G401 (cell line): ENCODE data around the gene SH3RF3. TPM values are rescaled to one million over a fixed set of nuclear protein-coding genes. Genes with fewer than 3 reads are reported as not detected.

Experiments used
- DNase-seq: peaks from one replicate; pipeline ENCODE4 v3.0.0-alpha.2; 2015; ENCODE audit warnings: low spot score
- in situ Hi-C: cut with HindIII; loops from 2 replicates; pipeline ENCODE4 v1.10.0; 2016; ENCODE audit warnings: low sequenced_read_pairs, mixed read lengths
- total RNA-seq: library from RNA; depleted of rRNA; stranded (reverse); fragments of >200 nt; shearing (Covaris generic); gene quantifications from 2 replicates; pipeline ENCODE4 v1.2.3, GENCODE V29; 2014; rRNA removed

SH3RF3 gene
- total RNA-seq: not detected in 2 replicates

DNA sequence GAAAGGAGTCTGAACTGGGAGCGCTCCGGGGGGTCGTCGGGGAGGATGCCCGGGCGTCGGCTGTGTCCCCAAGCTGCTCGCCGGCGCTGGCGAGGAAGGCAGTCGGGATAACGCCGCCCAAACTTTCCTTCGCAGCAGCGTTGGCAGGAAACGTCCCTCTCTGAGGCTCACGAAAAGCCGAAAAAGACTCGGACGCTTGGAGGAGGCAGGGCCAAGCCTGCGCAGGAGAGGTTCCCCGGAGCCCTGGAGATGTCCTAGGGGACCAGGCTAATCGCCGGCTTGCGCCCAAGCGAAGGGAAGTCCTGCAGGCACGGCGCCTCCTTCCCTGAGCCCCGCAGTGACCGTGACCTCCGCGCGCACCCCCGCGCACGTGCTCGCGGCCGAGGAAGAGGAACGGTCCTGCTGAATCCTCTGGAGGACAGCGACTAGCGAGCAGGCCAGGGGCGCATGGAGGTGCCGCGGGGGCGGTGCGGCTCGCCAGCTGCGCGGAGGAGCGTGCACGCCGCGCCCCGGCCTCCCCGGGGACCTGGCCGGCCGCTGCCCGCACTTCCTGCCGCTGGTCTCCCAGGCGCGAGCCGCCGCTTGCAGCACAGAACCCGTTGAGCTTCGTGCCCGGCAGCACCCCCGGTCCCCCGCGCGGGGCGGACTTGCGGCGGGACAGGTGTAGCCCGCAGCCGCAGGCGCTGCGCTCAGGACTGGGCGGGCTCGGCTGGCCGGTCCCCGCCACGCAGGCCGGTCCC lies at the start of gene SH3RF3:
SH3RF3 (plus strand) TSS at position 590 of the 740 bp plus-strand sequence.
- DNase-seq: no peak
- in situ Hi-C loops: no loop called here

DNA sequence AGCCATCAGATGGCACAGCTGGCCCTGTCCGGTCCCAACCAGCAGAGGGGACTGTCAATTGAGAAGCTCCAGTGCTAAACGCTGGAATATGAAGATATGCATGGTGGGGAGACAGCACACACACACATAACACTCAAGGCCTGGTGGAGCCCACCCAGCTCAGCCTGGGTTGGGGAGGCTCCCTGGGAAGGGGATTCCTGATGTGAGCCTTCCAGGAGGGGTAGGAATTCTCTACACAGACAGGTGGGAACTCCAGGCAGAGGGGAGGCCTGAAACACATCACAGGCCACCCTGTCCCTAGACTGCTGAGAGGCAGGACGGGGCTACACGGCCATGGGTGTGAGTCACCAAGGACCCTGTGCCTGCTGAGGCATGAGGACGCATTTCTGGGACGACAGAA lies 49.4 kb upstream of the SH3RF3 start:
- in situ Hi-C loops: no loop called here
- DNase-seq: no peak

DNA sequence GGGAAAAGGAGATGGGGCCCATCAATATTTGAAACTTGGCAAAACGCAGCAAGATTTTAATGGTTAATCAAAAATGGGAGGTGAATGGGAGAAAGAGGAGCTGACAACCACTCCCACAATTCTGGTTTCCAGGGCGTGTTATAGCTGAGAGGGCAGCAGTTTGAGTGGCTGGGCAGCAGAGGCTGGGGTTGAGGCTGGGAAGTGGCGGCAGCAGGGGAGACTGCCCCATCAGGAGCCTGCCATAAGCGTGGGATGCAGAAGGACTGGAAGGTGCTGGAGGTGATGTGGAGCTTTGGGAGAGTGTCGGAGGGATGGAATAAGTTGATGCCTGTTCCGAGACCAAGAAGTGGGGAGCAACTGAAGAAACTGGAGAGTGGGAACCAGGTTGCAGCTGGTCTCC lies 48.9 kb upstream of the SH3RF3 start:
- no peak for DNase-seq
- in situ Hi-C loops: no loop called here

DNA sequence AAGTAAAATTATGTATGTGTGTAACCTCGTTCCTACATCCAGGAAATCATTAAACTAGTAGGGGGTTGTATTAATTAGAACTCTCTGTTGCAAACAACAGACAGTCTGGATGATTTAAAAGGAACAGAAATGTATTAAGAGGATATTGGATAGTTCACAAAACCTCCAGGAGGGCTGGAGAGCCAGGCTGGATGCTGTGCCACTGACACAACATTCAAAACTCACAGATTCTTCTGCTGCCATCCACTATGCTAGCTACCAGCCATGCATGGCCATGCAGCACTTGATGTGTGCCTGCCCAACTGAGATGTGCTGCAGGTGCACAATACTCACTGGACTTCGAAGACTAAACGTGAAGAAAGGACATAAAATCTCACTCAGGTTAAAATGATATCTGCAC lies 48.2 kb upstream of the SH3RF3 start:
- DNase-seq: no peak
- in situ Hi-C loops: no loop called here

DNA sequence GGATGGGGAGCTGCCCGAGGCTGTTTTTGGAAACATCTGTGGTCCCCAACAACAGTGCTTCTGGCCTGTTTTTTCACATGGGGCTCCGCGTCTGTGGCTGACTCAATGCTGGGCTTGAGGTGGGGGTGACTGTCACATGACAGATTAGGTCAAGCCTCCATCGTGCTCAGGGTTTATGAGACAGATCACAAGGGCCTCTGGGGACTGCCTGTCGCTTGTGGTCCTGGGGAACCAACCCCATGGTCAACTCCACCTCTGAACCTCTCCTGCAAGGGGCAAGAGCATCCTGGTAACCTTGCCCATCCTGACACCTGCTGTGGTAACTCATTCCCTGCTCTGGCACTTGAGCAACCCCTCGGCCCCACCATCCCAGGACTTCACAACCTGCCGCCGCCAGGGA lies 47.6 kb upstream of the SH3RF3 start:
- DNase-seq: no peak
- in situ Hi-C loops: no loop called here

DNA sequence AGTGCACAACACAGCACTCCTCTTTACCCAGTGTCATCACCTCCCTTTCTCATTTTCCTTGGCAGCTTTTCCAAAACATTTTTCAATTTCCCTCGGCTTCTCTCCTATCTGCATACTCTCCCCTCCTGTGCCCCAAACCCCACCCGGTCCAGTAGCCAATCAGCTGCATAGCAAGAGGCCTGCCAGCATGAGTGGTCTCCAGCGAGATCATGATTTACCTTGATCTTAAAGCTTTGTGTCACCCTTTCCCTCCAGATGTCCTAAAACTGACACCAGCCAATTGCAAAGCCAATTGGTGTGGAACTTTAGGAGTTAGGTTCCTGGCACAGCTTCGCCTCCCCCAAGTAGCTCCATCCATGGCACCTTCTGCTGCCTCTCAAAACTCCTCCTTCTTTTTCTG lies 45.2 kb upstream of the SH3RF3 start:
- in situ Hi-C loops: no loop called here
- no peak for DNase-seq

DNA sequence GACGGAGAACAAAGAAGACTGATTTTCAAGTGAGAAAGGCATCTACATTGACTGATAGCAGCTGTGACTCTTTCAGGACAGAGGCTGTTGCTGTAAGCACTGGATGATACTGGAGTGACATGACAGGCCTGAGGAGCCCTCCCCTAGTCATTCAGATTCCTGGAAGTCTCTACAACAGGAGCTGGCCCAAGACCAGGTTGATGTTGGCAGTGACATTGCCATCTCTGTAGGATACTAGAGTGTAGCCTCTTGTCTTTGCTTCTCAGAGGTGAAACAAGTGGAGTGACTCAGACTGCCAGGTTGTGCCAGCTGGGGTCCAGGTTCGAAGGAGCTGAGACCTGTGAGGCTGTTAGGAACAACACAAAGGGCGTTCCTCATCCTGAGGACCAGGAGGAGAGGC lies 44.7 kb upstream of the SH3RF3 start:
- in situ Hi-C loops: no loop called here

DNA sequence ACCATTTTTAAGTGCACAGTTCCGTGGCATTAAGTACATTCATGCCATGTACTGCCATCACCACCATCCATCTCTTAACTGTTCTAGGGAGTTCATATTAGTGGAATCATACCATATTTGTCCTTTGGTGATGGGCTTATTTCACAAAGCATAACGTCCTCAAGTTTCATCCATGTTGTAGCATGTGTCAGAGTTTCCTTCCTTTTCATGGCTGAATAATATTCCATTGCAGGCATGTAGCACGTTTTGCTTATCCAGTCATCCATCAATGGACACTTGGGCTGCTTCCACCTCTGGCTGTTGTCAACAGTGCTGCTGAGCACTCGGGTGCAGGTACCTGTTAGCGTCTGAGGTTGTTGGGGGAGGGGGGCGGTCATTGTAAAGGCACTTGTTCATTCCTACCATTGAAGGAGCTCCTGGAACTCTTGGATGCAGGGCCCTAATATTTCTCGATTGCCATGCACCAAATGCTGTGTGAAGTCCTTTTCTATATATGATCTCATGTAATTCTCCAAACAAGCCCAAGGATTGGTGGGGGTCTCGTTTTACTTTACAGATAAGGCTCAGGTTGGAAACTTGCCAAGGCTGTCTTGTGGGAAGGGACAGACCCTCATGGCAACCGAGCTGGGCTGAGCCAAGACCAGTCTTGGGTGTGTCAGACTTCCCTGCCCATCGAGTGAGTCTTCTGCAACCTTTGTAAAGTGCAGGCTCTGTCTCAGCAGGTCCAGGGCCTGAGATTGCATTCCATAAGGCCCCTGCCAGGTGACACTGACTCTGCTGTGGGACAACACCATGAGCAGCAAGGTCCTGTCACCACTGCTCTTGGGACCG lies 42.9 kb upstream of the SH3RF3 start:
- no peak for DNase-seq
- in situ Hi-C loops: no loop called here

More for the DNA sequence above, 44.7 kb upstream of the SH3RF3 start:
- DNase-seq: no peak

DNA sequence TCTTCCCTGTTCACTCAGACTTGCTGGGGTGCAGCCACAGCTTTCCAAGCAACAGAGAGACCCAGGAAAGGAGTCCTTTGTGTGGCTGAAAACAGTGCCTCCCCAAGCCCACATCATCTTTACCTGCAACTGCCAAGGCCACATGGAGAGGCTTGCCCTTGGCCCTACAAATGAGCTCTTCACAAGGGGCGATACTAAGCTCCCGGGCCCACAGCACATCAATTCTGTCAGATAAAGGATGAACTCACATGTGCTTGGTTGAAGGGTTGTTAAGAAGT lies 42.3 kb upstream of the SH3RF3 start:
- in situ Hi-C loops: no loop called here
- DNase-seq: no peak

DNA sequence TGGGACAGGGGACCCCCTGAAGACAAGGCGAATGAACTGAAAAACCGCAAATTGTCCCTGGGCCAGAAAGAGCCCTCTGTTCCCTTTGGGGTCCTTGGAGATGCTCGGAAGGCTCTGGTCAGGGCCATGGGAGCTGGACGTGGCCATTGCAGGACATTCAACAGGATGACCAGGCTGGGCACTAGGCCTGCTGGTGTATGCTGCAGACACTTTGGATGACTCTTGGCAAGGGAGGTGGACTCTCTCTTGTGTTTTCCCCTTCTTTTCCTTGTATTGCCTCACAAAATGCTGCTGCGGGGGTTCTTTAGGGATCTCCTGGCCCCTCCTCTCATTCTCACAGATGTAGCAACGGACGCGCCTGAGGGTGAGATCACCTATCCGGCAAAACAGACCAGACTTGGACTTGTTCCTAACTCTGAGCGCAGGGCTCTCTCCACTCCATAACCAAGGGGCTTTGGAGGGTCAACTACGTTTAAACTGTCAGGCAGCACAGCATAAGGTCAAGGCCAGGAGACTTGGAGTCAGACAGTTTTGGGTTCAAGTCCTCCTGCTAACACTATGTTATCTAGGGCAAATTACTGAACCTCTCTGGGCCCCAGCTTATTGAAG lies 41.8 kb upstream of the SH3RF3 start:
- no peak for DNase-seq
- in situ Hi-C loops: no loop called here

DNA sequence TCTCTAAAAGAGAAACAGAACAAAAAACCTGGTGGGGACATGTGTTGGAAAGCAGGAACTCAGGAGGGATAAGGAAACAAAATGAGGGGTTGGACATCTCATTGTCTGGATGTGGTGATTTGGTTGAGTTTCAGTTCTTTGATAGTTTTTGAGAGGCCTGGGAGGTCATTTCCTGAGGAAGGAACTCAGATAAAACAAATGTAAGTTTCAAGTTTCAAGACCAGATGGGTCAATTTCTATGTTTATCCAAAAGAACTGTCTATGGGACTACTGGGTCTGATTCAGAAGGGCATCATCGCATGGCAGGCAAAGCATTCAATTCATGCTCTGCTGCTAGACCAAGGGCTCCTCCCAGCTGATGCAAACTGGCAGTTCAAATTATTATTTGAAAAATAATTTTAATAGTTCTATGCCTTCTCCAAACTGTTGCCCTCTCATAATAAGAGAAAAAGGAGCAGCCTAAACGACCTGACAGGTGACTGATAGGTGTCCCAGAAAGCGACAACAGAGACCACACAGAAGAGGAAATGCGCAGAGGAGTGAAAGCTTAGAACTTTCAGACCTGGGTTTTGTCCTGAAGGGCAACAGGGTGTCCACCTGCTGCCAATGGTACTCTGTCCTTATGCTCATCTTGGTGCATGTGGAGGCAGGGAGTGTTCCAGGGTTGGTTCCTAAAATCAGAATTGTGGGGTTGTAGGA lies 39.3 kb upstream of the SH3RF3 start:
- DNase-seq: no peak
- in situ Hi-C loops: no loop called here

DNA sequence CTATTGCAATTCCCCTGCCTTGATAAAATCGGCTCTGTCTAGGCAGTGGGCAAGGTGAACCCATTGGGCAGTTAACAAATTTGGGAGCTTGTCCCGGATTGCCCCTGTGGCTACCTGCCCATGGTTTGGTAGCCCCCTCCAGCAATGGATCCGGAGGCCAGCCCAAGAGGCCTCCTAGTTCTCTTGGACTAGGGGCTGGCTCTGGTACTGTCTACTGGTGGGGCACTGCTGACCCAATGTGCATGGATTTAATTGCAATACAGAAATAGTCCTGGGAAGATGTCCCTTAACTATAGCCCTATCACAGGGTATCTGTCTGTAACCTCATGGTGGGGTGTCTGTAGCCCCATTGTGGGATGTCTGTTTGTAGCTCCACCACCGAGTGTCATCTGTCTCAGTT lies 37.5 kb upstream of the SH3RF3 start:
- in situ Hi-C loops: no loop called here
- no peak for DNase-seq

DNA sequence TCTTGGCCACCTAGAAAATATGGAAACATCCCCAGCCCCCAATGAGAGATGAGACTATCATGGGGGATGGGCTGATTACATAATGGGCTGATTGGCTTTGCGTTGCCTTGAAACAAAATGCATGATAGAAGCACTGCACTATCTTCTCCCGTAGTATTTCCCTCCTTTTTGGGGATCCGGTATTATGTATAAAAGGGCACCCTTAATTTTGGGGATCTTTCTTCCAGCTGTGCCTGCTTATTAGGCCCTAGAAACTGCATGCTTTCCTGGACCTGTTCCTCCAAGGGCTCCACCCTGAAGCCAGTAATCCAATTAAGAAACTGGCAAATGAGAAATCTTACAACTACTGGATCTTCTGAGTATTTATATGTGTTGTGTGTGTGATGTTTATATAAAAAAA lies 34.9 kb upstream of the SH3RF3 start:
- in situ Hi-C loops: no loop called here
- no peak for DNase-seq

DNA sequence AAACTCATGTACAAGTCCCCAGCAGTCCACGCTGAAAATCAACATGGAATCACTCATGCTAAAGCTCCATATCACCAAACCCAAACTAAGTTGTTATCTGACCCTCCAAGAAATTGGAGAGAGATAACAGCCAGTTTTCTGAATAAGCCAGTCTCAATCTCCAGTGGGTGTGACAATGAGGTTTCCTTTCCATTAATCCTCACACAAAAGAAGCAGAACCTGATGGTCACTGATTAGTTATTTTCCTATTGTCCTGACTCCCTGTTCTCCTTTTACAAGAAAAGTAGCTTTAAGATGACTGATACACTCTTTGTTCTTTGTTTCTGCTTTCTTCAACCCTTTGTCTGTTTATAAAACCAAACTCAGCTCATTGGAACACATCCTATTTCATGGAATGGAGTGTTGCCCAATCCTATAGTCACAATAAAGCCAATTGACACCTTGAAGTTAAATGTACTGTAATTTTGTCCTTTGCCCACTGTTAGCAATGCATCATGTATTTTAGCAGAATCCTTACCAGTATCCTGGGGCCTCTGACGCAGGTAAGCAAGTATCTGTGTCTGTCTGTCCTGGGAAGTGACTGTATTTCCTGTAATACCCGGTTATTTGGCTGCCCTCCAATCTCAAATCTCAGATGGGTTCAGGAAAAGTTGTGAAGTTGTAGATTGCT lies 30.6 kb upstream of the SH3RF3 start:
- in situ Hi-C loops: no loop called here
- DNase-seq: no peak

DNA sequence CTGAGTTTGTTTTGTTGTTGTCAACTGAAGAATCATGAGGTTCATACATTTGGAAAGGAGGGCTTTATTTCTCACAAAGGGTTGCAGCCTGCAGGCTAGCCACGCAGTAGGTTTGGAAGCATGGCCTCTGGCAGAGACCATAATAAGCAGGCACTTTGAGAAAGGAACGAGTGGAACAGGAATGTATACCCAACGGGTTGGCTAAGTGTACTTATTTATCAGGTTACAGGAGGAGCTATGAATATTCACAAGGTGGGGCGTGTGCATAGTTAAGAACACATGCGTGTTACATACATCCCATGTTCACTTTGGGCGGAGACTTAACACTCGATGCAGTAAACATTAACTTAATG lies 30.1 kb upstream of the SH3RF3 start:
- DNase-seq: no peak
- in situ Hi-C loops: no loop called here

DNA sequence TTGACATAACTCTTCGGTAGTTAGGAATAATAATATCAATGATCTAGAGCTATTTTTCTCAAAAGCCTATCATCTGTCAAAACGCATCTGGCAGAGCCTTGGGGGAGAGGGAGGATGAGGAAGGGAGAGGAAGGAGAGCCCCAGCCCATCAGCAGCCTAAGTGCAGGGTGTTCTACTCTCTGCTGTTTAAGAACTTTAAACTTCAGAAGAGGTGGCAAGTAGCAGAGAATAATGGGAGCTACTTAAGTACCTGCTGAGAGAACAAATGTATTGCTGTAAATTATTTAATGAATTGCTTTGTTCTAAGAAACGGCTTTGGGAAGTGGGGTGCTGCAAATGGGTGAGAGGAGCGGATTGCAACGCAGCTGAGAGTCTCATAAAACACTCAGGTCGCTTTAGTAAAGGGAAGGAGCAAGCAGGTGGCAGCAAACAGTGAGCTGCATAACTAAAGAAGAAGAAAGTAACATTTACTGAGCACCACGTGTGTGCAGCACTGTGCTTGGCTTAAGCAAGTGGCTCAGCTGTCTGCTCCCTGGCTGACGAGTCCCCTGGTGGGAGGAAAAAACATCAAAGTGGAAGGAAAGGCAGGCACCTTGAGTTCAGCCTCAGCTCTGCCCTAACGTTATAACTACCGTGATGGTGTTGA lies 26.3 kb upstream of the SH3RF3 start:
- in situ Hi-C loops: no loop called here
- no peak for DNase-seq

DNA sequence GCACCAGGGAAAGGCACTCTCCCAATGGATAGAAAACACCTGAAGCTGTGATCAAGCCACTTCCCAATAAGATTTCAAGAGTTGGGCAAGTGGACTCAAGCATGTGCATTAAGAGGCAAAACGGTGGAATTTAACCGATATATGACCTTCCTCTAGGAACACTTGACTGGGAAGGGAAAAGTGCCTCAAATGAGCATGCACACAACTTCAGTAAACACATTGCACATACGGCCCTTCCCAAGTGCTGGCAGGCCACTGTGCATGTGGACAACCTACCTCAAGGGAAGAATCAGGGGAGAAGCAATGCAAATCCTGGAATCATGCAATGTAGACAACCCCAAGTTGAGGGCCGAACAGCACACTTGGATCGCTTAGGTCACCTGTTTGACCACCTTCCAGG lies 23.9 kb upstream of the SH3RF3 start:
- DNase-seq: no peak
- in situ Hi-C loops: no loop called here

DNA sequence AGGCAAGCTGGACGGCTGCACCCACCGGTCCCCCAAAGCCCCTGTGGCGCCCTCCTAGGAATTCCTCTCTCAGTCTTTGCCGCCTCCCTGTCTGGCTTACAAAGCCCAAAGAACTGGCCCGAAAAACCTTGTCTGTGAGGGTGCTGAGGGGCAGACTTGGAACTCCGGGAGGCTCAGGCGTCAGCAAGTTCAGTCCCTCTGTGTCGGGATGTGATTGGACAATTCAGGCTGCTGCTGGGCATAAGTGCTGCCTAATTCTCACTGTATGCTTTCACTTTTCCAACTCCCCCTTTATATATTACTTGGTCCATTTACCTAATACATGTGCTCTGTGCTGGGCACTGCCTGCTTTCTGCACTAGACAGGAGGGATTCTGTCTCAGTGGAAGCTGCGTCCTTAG lies 20.3 kb upstream of the SH3RF3 start:
- DNase-seq: no peak
- in situ Hi-C loops: no loop called here

DNA sequence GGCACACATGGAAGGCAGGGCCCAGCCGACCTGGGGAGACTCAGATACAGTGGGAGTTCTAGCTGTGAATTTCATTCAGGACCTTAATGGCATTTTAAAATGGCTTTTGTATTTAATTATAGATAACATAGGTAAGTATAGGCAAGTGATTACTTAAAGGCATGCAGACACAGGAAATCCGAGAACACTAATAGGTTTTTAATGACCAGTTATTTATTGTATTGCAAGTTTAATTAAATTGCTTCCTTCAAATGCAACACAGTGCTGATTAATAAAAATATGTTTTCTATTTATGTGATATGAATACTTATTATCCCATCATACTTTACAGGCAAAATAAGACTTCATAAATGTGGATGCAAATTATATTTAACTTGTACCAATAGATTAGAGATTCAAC lies 19.7 kb upstream of the SH3RF3 start:
- in situ Hi-C loops: no loop called here
- DNase-seq: no peak
